ENCODE data around the gene CNST.
A peak's percentile ranks its signal among the peaks of the same experiment; 100 is the strongest.
"Not testable (repeated sequence)": the region's sequence is repeated elsewhere in the genome, so short reads cannot be mapped to it uniquely, and the experiment has no call there.

The CNST gene

GRCh38 chr1:246622035-246622652 lies 55.9 kb downstream of the CNST start:
- DNase-seq, result peak; percentile 22

GRCh38 chr1:246624091-246624490 lies 57.8 kb downstream of the CNST start:
- no peak for DNase-seq

GRCh38 chr1:246629030-246629429 lies 62.8 kb downstream of the CNST start:
- no peak for DNase-seq

GRCh38 chr1:246629976-246630375 lies 63.7 kb downstream of the CNST start:
- no peak for DNase-seq

DNA sequence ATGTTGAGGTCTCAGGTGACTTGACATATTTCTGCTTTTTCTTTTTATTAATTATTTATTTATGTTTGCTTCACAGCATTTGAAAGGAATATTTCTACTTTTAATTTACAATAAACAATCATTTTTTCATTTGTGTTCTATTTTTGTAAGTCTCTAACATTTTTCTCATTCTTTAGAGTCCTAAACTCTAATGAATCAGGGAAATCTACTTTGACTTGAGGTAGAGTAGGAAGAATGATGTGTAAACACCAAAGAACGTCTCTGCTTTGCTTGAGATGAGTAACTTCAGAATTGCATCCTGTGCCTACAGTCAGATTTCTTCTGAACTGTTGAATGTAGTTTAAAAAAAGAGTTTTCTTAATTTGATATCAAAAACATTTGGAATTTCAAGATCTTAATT lies 65.2 kb downstream of the CNST start:
- peak; percentile 68 for DNase-seq

GRCh38 chr1:246632281-246633168 lies 66.3 kb downstream of the CNST start:
- DNase-seq, result peak; percentile 85

- DNase-seq, result not testable (repeated sequence)
Observed at GRCh38 chr1:246634659-246635058, 68.4 kb downstream of the CNST start.

GRCh38 chr1:246638941-246639655 lies 72.8 kb downstream of the CNST start:
- no peak for DNase-seq

DNA sequence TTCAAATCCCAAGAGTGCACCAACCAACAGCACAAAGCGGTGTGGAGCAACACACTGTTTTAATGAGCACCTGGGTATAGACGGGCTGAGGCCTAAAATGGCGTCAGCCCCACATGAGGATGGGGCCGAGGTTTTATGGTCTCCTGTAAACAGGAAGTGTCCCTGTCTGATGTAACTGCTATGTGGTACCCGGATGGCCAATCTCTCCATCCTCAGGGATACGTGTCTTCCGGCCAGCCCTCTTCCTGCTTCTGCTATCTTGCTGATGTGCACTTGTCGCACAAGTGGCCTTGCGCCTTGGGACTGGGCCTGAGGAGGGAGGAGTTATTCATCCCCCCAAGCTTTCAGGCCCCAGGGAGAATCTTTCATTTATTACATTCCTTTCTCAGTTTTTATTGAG lies 73.5 kb downstream of the CNST start:
- no peak for DNase-seq

- DNase-seq, result no peak
Observed at GRCh38 chr1:246640747-246641146, 74.5 kb downstream of the CNST start.

DNA sequence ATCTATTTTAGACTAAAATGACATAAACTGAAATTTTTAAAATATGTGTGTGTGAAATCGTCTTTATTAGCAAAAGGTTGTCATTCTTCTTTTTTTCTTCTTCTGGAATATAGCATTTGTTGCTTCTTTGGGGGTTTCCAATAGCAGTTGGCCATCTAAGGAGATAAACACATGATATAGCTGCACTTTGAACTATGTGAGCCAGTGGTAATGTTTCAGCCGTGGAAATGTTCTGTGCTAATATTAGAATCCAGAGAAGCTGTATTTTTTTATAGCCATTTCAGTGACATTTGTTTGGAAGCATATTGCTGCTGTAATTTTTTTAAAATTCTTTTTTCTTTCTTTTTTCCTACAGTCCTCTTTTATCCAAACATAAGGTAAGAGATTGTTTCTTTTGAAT lies 75.1 kb downstream of the CNST start:
- no peak for DNase-seq

GRCh38 chr1:246642719-246643118 lies 76.5 kb downstream of the CNST start:
- DNase-seq, result no peak

DNA sequence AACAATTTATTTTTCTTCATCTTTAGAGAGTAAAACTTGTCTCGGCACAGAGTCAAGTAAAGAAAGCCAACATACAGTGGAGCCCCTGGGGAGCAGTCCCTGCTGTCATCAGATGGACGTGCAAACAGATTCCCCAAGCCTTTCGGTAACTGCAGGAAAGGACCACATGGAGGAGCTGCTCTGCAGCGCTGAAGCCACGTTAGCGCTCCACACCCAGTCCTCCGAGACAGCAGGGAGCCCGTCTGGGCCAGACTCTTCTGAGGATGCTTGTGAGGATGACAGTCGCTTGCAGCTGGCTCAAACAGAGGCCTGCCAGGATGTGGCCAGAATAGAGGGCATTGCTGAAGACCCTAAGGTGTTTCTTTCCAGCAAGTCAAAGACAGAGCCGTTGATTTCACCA lies 80.9 kb downstream of the CNST start:
- DNase-seq, result peak; percentile 92

- peak; percentile 56 for DNase-seq
Observed at GRCh38 chr1:246647513-246647912, 81.3 kb downstream of the CNST start.

GRCh38 chr1:246651012-246651695 lies 84.9 kb downstream of the CNST start:
- DNase-seq, result no peak

- DNase-seq, result no peak
Observed at GRCh38 chr1:246658567-246658966, 92.3 kb downstream of the CNST start.

- DNase-seq, result no peak
Observed at GRCh38 chr1:246659594-246660140, 93.4 kb downstream of the CNST start.

- no peak for DNase-seq
Observed at GRCh38 chr1:246661451-246661850, 95.2 kb downstream of the CNST start.

DNA sequence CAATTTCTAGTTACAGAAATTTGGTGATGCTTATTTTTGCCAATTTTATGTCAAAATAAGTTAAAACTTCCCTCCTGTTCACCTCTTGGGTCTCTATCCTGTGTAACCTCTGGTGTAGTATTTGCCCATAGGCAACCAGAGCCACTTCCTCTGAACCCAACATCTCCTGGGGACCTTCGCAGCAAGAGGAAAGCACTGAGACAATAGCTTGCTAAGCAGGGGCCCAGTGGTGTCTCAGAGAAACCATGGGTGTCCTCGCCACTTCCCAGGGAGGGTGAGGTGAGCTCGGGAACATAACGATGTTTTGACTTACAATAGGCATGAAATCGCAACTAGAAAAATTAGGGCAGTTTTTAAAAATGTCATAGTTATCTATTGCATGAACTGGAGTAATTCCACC lies 101.5 kb downstream of the CNST start:
- DNase-seq, result no peak

DNA sequence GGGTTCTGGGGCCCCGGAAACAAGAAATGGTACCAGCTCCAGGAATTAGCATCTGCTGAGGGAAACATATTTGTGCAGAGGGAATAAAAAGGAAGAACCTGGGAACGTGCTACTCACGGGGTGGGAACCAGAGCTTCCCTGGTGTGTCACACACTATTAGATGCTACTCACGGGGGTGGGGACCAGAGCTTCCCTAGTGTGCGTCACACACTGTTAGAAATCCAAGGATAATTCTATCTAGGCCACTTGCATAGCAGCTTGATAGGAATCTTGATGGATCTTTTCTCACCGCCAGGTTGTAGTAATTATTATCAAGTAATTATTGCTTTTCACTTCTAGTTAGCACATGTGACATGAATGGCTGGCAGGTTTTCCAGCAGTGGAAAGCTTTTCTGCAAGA lies 103.4 kb downstream of the CNST start:
- no peak for DNase-seq

DNA sequence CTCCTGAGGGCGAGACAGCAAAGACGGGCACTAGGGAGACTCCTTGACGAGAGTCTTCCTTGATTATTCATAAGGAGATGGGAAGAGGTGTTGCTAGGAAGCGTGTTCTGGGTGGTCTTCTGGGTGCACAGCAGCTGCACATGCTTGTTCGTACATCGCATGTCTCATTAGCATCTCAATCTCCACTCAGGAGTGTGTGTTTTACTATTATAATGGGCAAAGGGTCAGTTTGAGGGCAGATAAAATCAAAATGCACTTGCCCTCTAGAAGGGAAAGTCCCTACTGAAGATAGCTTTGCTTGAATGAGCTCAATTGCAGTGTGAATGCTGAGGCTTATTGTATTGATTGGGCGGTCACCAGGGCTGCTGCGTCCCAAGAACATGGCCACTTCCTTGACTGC lies 107.8 kb downstream of the CNST start:
- no peak for DNase-seq

DNA sequence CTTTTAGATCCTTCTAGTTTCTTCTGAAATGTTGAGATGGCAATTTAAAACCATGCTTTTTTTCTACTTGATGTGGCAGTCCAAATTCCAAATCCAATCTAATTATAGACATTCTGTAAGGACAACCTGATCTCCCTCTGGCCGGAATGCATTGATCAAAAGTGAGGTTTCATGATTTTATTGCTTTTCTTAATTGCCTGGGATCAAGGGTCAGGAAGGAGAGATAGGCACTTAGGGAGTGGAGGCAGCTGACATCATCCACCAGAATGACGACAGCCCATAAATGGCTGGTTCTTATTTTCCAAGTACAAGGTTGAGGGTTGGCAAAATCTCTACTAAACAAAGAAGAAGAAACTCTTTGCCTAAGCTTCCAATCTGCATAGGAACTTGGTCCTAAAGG lies 111.6 kb downstream of the CNST start:
- DNase-seq, result no peak

All from fibroblast of skin of scalp (primary cell).